Bone marrow (tissue), 2 donors: Measurements from ENCODE around the gene CAPZA3.
"Not testable (repeated sequence)": the region's sequence is repeated elsewhere in the genome, so short reads cannot be mapped to it uniquely, and the experiment has no call there.

Experiments
- DNase-seq, 2 donors: peaks; one replicate each; lab custom pipeline; 2025; lab: John Stamatoyannopoulos, UW

Gene CAPZA3

DNA sequence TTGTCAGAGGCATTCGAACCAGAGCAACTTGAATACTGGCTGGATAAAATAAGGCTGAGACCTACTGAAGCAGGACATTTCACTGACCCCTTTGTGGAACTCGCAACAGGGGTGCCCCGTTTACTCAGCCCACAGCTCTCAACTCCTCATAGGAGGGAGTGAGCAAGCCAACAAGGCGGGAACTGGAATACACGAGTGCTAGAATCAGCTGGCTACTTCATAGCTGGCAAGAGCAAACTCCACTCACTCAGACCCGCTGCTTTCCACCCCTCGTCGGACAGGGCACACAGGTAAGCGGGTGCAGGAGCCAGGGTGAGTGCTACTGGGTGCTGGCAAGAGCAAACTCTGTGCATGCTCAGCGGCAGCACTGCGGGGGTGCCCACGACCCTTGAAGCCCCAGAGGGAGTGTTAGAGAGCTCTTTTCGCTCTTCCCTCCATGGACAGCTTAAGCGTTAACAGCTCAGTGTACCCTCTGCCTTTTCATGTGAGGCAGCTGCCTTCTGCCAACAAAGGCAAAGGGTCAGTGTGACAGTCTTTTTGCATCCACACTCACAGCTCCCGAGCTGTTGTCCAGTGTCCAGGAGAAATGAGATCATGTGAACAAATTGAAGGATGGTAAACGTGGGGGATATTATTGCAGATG lies 15.7 kb downstream of the CAPZA3 start:
- DNase-seq = no peak

DNA sequence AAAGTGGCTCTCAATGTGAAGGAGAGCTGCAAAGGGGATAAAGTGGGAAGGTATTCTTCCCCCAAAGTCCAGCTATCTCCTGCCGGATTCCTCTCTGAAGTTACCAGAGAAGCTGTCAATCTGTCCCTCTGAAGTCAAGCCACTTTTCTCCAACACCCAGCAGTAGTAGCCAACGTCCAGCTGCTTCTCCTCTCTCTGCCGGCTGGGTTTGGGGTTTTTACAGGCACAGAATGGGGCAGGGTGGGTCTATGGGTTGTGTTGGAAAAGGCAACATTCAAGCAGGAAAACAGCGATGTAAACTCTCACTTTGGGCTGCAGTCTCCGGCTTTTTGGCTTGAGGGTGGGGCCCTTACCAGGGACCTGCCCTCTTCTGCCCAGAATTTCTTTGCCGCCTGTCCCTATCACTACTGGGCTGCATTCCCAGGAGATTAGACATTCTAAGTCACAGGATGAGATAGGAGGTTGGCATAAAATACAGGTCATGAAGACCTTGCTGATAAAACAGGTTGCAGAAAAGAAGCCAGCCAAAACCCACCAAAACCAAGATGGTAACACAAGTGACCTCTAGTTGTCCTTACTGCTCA lies 16.3 kb downstream of the CAPZA3 start:
- DNase-seq = no peak

GRCh38 chr12:18755341-18755740 lies 17.4 kb downstream of the CAPZA3 start:
- DNase-seq = no peak

GRCh38 chr12:18766479-18766878 lies 28.6 kb downstream of the CAPZA3 start:
- DNase-seq = not testable (repeated sequence)

DNA sequence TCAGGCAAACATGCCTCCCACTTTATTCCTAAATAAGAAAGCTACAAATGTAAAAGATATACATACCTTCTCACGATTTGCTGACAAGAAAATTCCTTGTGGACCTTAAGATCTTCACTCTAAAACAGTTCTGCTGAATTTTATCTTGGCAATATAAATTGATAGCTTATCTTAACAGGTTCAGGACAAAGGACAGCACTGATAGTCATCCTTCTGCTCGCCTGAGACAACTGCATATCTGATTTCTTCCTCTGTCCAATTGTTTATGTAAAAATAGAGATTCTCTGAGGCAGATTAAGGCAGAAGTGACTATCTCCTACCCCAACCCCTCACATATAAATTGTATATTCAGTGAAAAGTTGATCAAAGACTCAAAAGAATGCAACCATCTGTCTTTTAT lies 44.9 kb downstream of the CAPZA3 start:
- DNase-seq = no peak

DNA sequence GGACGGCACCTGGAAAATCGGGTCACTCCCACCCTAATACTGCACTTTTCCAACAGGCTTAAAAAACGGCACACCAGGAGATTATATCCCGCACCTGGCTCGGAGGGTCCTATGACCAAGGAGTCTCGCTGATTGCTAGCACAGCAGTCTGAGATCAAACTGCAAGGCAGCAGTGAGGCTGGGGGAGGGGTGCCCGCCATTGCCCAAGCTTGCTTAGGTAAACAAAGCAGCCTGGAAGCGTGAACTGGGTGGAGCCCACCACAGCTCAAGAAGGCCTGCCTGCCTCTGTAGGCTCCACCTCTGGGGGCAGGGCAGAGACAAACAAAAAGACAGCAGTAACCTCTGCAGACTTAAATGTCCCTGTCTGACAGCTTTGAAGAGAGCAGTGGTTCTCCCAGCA lies 47.5 kb downstream of the CAPZA3 start:
- DNase-seq = not testable (repeated sequence)
